ENCODE data around the gene APOD.
"Not testable (repeated sequence)": the region's sequence is repeated elsewhere in the genome, so short reads cannot be mapped to it uniquely, and the experiment has no call there.

APOD gene

GRCh38 chr3:195617784-195618659, 34.3 kb upstream of the APOD start:
- not testable (repeated sequence) for DNase-seq (ENCODE audit: low spot score)

- DNase-seq (ENCODE audit: low spot score): not testable (repeated sequence)
Measured at GRCh38 chr3:195617134-195617533, 33.4 kb upstream of the APOD start.

GRCh38 chr3:195616681-195617080, 32.9 kb upstream of the APOD start:
- DNase-seq (ENCODE audit: low spot score): no peak

- DNase-seq (ENCODE audit: low spot score): not testable (repeated sequence)
Measured at GRCh38 chr3:195615952-195616537, 32.3 kb upstream of the APOD start.

GRCh38 chr3:195614672-195615504, 31.1 kb upstream of the APOD start:
- DNase-seq (ENCODE audit: low spot score): peak; percentile 45

GRCh38 chr3:195613468-195614069, 29.8 kb upstream of the APOD start:
- no peak for DNase-seq (ENCODE audit: low spot score)

GRCh38 chr3:195612075-195612800, 28.5 kb upstream of the APOD start:
- no peak for DNase-seq (ENCODE audit: low spot score)

- peak; percentile 48 for DNase-seq (ENCODE audit: low spot score)
Measured at GRCh38 chr3:195609229-195609628, 25.5 kb upstream of the APOD start.

- not testable (repeated sequence) for DNase-seq (ENCODE audit: low spot score)
Measured at GRCh38 chr3:195601785-195602184, 18.0 kb upstream of the APOD start.

GRCh38 chr3:195601382-195601781, 17.6 kb upstream of the APOD start:
- DNase-seq (ENCODE audit: low spot score): no peak

GRCh38 chr3:195599926-195600325, 16.2 kb upstream of the APOD start:
- not testable (repeated sequence) for DNase-seq (ENCODE audit: low spot score)

- not testable (repeated sequence) for DNase-seq (ENCODE audit: low spot score)
Measured at GRCh38 chr3:195599516-195599915, 15.8 kb upstream of the APOD start.

GRCh38 chr3:195597848-195598247, 14.1 kb upstream of the APOD start:
- no peak for DNase-seq (ENCODE audit: low spot score)

GRCh38 chr3:195597229-195597628, 13.5 kb upstream of the APOD start:
- DNase-seq (ENCODE audit: low spot score): no peak

- DNase-seq (ENCODE audit: low spot score): no peak
Measured at GRCh38 chr3:195596765-195597171, 13.0 kb upstream of the APOD start.

GRCh38 chr3:195595785-195596531, 12.2 kb upstream of the APOD start:
- no peak for DNase-seq (ENCODE audit: low spot score)

- no peak for DNase-seq (ENCODE audit: low spot score)
Measured at GRCh38 chr3:195591852-195592251, 8.1 kb upstream of the APOD start.

- no peak for DNase-seq (ENCODE audit: low spot score)
Measured at GRCh38 chr3:195591220-195591619, 7.5 kb upstream of the APOD start.

GRCh38 chr3:195590381-195590780, 6.6 kb upstream of the APOD start:
- DNase-seq (ENCODE audit: low spot score): not testable (repeated sequence)

GRCh38 chr3:195589796-195590195, 6.1 kb upstream of the APOD start:
- DNase-seq (ENCODE audit: low spot score): not testable (repeated sequence)

- no peak for DNase-seq (ENCODE audit: low spot score)
Measured at GRCh38 chr3:195587824-195588223, 4.1 kb upstream of the APOD start.
